HEK293 (cell line): ENCODE results near the gene GIT1.

ENCODE experiments used
- IKZF3 ChIP-seq: fragments of 450-650 bp; IDR thresholded peaks from 2 replicates; pipeline ENCODE4 v1.5.0; 2018; ENCODE audit warnings: missing biosample characterization, mild to moderate bottlenecking, missing genetic modification characterization, moderate library complexity
- SCRT1 ChIP-seq: fragments of 450-650 bp; formaldehyde crosslinking; IDR thresholded peaks from 2 replicates; pipeline ENCODE4 v1.5.1; 2016; ENCODE audit warnings: missing biosample characterization, missing genetic modification characterization, borderline replicate concordance
- SP7 ChIP-seq: fragments of 450-650 bp; formaldehyde crosslinking; IDR thresholded peaks from 2 replicates; pipeline ENCODE4 v1.5.1; 2016; ENCODE audit warnings: missing biosample characterization, missing genetic modification characterization
- ZNF157 ChIP-seq: fragments of 450-650 bp; formaldehyde crosslinking; IDR thresholded peaks from 2 replicates; pipeline ENCODE4 v1.5.1; 2016; ENCODE audit warnings: missing biosample characterization, missing genetic modification characterization
- ZNF169 ChIP-seq: fragments of 450-650 bp; formaldehyde crosslinking; IDR thresholded peaks from 2 replicates; pipeline ENCODE4 v1.5.1; 2016; ENCODE audit warnings: missing biosample characterization, missing genetic modification characterization
- ZNF335 ChIP-seq: fragments of 450-650 bp; formaldehyde crosslinking; conservative IDR thresholded peaks from 2 replicates; pipeline ENCODE4 v1.5.1; 2016; ENCODE audit warnings: missing biosample characterization, missing genetic modification characterization
- ZNF394 ChIP-seq: fragments of 450-650 bp; formaldehyde crosslinking; IDR thresholded peaks from 2 replicates; pipeline ENCODE4 v1.5.1; 2016; ENCODE audit warnings: missing biosample characterization, missing genetic modification characterization, mild to moderate bottlenecking, moderate library complexity, borderline replicate concordance
- ZNF423 ChIP-seq: fragments of 450-650 bp; formaldehyde crosslinking; IDR thresholded peaks from 2 replicates; pipeline ENCODE4 v1.5.1; 2016; ENCODE audit warnings: missing biosample characterization, missing genetic modification characterization
- ZNF555 ChIP-seq: fragments of 450-650 bp; formaldehyde crosslinking; conservative IDR thresholded peaks from 2 replicates; pipeline ENCODE4 v1.5.1; 2017; ENCODE audit warnings: missing biosample characterization, mild to moderate bottlenecking, missing genetic modification characterization, inconsistent platforms
- ZNF560 ChIP-seq: fragments of 450-650 bp; formaldehyde crosslinking; IDR thresholded peaks from 2 replicates; pipeline ENCODE4 v1.5.1; 2017; ENCODE audit warnings: missing biosample characterization, missing genetic modification characterization, borderline replicate concordance
- ZNF561 ChIP-seq: fragments of 450-650 bp; IDR thresholded peaks from 2 replicates; pipeline ENCODE4 v1.5.1; 2018; ENCODE audit warnings: missing biosample characterization, missing genetic modification characterization, borderline replicate concordance
- ZNF629 ChIP-seq: fragments of 450-650 bp; formaldehyde crosslinking; IDR thresholded peaks from 2 replicates; pipeline ENCODE4 v1.5.1; 2017; ENCODE audit warnings: missing biosample characterization, missing genetic modification characterization
- ZNF777 ChIP-seq: fragments of 450-650 bp; formaldehyde crosslinking; IDR thresholded peaks from 2 replicates; pipeline ENCODE4 v1.5.1; 2017; ENCODE audit warnings: missing biosample characterization, missing genetic modification characterization, borderline replicate concordance
- ZNF785 ChIP-seq: fragments of 450-650 bp; formaldehyde crosslinking; IDR thresholded peaks from 2 replicates; pipeline ENCODE4 v1.5.1; 2016; ENCODE audit warnings: missing biosample characterization, missing genetic modification characterization
- ZNF843 ChIP-seq: fragments of 450-650 bp; formaldehyde crosslinking; IDR thresholded peaks from 2 replicates; pipeline ENCODE4 v1.5.1; 2016; ENCODE audit warnings: missing biosample characterization, missing genetic modification characterization
- TF ChIP-seq, protein P1 (sequence below): fragments of 450-650 bp; formaldehyde crosslinking; IDR thresholded peaks from 2 replicates; pipeline ENCODE4 v1.5.1; 2016; ENCODE audit warnings: missing biosample characterization, missing genetic modification characterization, borderline replicate concordance
- TF ChIP-seq, protein P2 (sequence below): fragments of 450-650 bp; formaldehyde crosslinking; IDR thresholded peaks from 2 replicates; pipeline ENCODE4 v1.5.1; 2016; ENCODE audit warnings: missing biosample characterization, missing genetic modification characterization
- TF ChIP-seq, protein P3 (sequence below): fragments of 450-650 bp; formaldehyde crosslinking; IDR thresholded peaks from 2 replicates; pipeline ENCODE4 v1.5.1; 2016; ENCODE audit warnings: missing biosample characterization, missing genetic modification characterization
- TF ChIP-seq, protein P4 (sequence below): fragments of 450-650 bp; formaldehyde crosslinking; IDR thresholded peaks from 2 replicates; pipeline ENCODE4 v1.5.1; 2017; ENCODE audit warnings: missing biosample characterization, missing genetic modification characterization
- TF ChIP-seq, protein P5 (sequence below): fragments of 450-650 bp; formaldehyde crosslinking; IDR thresholded peaks from 2 replicates; pipeline ENCODE4 v1.5.1; 2016; ENCODE audit warnings: missing biosample characterization, missing genetic modification characterization
- TF ChIP-seq, protein P6 (sequence below): fragments of 450-650 bp; formaldehyde crosslinking; IDR thresholded peaks from 2 replicates; pipeline ENCODE4 v1.5.1; 2016; ENCODE audit warnings: missing biosample characterization, missing genetic modification characterization

GIT1 gene

DNA sequence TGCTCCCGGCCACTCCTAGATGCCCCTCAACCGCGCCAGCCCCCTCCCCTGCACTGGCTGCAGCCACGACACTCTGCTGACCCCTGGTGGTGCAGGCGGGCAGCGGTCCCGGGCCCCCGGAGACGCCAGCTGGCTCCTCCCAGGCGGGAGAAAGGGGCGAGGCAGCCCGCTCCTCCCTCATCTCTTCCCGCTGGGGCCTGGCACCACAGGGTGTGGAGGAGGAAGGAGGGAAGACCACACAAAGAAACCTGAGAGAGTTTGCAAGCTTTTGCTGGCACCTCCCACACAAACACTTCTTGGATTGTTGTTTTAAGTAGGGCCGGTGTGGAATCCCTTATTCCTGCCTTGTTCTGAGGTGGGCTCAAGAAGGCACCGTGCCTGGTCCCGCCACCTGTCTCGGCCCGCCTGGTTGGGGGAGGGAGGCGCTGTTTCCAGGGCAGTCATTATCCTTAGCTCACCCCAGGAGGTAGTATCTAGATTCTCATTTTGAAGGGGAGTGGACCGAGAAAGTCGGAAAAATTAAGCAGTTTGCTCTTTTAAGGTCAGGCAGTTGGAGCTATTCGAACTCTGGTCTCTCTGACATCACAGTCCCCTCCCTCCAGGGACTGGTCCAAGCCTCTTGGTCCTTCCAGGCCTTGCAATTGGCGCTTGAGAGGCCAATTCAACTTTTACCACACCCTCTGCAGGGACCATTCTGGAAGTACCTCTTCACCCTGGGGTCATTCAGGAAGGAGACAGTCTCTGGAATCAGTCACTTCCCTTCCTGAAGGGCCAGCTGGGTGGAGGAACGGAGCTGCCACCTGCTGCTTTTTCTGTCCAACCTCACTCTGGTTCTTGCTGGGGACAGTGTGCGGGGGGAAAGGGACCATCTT is 2.5 kb upstream of the GIT1 start (continued):
- TF ChIP-seq SP7 (tag by site-specific recombination) (peak; percentile 92), ZNF423 (tag by site-specific recombination) (peak; percentile 77; the same call in 1 of the 2 replicates), SCRT1 (tag by site-specific recombination) (0 out of 2 replicates have a peak, but pooled peaks have one; percentile 43), ZNF335 (tag by site-specific recombination) (peak; percentile 76), ZNF169 (tag by site-specific recombination) (no peak), ZNF555 (no peak), ZNF560 (no peak), ZNF157 (tag by site-specific recombination) (0 out of 2 replicates have a peak, but pooled peaks have one; percentile 6), IKZF3 (tag by site-specific recombination) (peak; percentile 98), ZNF629 (tag by site-specific recombination) (peak; percentile 73), ZNF394 (tag by site-specific recombination) (peak; percentile 70; the same call in 1 of the 2 replicates), ZNF777 (tag by site-specific recombination) (no peak), ZNF561 (peak; percentile 77; the same call in 1 of the 2 replicates), ZNF785 (tag by site-specific recombination) (no peak), ZNF843 (peak; percentile 50; the same call in 1 of the 2 replicates)
- TF ChIP-seq, protein P1, sequence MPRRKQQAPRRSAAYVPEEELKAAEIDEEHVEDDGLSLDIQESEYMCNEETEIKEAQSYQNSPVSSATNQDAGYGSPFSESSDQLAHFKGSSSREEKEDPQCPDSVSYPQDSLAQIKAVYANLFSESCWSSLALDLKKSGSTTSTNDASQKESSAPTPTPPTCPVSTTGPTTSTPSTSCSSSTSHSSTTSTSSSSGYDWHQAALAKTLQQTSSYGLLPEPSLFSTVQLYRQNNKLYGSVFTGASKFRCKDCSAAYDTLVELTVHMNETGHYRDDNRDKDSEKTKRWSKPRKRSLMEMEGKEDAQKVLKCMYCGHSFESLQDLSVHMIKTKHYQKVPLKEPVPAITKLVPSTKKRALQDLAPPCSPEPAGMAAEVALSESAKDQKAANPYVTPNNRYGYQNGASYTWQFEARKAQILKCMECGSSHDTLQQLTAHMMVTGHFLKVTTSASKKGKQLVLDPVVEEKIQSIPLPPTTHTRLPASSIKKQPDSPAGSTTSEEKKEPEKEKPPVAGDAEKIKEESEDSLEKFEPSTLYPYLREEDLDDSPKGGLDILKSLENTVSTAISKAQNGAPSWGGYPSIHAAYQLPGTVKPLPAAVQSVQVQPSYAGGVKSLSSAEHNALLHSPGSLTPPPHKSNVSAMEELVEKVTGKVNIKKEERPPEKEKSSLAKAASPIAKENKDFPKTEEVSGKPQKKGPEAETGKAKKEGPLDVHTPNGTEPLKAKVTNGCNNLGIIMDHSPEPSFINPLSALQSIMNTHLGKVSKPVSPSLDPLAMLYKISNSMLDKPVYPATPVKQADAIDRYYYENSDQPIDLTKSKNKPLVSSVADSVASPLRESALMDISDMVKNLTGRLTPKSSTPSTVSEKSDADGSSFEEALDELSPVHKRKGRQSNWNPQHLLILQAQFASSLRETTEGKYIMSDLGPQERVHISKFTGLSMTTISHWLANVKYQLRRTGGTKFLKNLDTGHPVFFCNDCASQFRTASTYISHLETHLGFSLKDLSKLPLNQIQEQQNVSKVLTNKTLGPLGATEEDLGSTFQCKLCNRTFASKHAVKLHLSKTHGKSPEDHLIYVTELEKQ (tag by site-specific recombination) = peak; percentile 43; the same call in 1 of the 2 replicates
- TF ChIP-seq, protein P2, sequence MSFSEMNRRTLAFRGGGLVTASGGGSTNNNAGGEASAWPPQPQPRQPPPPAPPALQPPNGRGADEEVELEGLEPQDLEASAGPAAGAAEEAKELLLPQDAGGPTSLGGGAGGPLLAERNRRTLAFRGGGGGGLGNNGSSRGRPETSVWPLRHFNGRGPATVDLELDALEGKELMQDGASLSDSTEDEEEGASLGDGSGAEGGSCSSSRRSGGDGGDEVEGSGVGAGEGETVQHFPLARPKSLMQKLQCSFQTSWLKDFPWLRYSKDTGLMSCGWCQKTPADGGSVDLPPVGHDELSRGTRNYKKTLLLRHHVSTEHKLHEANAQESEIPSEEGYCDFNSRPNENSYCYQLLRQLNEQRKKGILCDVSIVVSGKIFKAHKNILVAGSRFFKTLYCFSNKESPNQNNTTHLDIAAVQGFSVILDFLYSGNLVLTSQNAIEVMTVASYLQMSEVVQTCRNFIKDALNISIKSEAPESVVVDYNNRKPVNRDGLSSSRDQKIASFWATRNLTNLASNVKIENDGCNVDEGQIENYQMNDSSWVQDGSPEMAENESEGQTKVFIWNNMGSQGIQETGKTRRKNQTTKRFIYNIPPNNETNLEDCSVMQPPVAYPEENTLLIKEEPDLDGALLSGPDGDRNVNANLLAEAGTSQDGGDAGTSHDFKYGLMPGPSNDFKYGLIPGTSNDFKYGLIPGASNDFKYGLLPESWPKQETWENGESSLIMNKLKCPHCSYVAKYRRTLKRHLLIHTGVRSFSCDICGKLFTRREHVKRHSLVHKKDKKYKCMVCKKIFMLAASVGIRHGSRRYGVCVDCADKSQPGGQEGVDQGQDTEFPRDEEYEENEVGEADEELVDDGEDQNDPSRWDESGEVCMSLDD = peak; percentile 75; the same call in 1 of the 2 replicates
- TF ChIP-seq, protein P3, sequence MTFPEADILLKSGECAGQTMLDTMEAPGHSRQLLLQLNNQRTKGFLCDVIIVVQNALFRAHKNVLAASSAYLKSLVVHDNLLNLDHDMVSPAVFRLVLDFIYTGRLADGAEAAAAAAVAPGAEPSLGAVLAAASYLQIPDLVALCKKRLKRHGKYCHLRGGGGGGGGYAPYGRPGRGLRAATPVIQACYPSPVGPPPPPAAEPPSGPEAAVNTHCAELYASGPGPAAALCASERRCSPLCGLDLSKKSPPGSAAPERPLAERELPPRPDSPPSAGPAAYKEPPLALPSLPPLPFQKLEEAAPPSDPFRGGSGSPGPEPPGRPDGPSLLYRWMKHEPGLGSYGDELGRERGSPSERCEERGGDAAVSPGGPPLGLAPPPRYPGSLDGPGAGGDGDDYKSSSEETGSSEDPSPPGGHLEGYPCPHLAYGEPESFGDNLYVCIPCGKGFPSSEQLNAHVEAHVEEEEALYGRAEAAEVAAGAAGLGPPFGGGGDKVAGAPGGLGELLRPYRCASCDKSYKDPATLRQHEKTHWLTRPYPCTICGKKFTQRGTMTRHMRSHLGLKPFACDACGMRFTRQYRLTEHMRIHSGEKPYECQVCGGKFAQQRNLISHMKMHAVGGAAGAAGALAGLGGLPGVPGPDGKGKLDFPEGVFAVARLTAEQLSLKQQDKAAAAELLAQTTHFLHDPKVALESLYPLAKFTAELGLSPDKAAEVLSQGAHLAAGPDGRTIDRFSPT (tag by site-specific recombination) = peak; percentile 94
- TF ChIP-seq, protein P4, sequence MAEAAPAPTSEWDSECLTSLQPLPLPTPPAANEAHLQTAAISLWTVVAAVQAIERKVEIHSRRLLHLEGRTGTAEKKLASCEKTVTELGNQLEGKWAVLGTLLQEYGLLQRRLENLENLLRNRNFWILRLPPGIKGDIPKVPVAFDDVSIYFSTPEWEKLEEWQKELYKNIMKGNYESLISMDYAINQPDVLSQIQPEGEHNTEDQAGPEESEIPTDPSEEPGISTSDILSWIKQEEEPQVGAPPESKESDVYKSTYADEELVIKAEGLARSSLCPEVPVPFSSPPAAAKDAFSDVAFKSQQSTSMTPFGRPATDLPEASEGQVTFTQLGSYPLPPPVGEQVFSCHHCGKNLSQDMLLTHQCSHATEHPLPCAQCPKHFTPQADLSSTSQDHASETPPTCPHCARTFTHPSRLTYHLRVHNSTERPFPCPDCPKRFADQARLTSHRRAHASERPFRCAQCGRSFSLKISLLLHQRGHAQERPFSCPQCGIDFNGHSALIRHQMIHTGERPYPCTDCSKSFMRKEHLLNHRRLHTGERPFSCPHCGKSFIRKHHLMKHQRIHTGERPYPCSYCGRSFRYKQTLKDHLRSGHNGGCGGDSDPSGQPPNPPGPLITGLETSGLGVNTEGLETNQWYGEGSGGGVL (tag by site-specific recombination) = peak; percentile 83
- TF ChIP-seq, protein P5, sequence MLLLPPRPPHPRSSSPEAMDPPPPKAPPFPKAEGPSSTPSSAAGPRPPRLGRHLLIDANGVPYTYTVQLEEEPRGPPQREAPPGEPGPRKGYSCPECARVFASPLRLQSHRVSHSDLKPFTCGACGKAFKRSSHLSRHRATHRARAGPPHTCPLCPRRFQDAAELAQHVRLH (tag by site-specific recombination) = no peak
- TF ChIP-seq, protein P6, sequence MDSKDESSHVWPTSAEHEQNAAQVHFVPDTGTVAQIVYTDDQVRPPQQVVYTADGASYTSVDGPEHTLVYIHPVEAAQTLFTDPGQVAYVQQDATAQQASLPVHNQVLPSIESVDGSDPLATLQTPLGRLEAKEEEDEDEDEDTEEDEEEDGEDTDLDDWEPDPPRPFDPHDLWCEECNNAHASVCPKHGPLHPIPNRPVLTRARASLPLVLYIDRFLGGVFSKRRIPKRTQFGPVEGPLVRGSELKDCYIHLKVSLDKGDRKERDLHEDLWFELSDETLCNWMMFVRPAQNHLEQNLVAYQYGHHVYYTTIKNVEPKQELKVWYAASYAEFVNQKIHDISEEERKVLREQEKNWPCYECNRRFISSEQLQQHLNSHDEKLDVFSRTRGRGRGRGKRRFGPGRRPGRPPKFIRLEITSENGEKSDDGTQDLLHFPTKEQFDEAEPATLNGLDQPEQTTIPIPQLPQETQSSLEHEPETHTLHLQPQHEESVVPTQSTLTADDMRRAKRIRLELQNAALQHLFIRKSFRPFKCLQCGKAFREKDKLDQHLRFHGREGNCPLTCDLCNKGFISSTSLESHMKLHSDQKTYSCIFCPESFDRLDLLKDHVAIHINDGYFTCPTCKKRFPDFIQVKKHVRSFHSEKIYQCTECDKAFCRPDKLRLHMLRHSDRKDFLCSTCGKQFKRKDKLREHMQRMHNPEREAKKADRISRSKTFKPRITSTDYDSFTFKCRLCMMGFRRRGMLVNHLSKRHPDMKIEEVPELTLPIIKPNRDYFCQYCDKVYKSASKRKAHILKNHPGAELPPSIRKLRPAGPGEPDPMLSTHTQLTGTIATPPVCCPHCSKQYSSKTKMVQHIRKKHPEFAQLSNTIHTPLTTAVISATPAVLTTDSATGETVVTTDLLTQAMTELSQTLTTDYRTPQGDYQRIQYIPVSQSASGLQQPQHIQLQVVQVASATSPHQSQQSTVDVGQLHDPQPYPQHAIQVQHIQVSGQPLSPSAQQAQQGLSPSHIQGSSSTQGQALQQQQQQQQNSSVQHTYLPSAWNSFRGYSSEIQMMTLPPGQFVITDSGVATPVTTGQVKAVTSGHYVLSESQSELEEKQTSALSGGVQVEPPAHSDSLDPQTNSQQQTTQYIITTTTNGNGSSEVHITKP (tag by site-specific recombination) = peak; percentile 94
